Measurements from ENCODE around the gene RSPH10B.
"Not testable (repeated sequence)": the region's sequence is repeated elsewhere in the genome, so short reads cannot be mapped to it uniquely, and the experiment has no call there.

- not testable (repeated sequence) for TF ChIP-seq EP300, CTCF, POLR2A, POLR2AphosphoS5 (IDR thresholded peaks at IDR 0.05)
Measured at GRCh38 chr7:5884431-5884830, 86.1 kb downstream of the RSPH10B start.
